DOHH2 (cell line): ENCODE data around the gene CACNA1D.

Experiments
- H3F3A ChIP-seq: fragments of 200-600 bp; sonication (generic), shearing (Covaris generic); 2 replicates; pipeline ENCODE4 v1.6.0; 2016; ENCODE audit warnings: antibody characterized with exemption, mild to moderate bottlenecking; ENCODE audit not compliant: control insufficient read depth, insufficient read depth
- H3K27ac ChIP-seq: fragments of 200-600 bp; sonication (generic); 2 replicates; pipeline ENCODE4 v1.5.1; 2014; ENCODE audit warnings: low read depth, mild to moderate bottlenecking, low read length, moderate library complexity
- H3K27me3 ChIP-seq: fragments of 200-600 bp; sonication (generic); 2 replicates; pipeline ENCODE4 v1.6.1; 2014; ENCODE audit warnings: mild to moderate bottlenecking, low read length, mixed read lengths; ENCODE audit not compliant: control insufficient read depth
- H3K36me3 ChIP-seq: fragments of 200-600 bp; sonication (generic); 2 replicates; pipeline ENCODE4 v1.6.1; 2014; ENCODE audit warnings: mild to moderate bottlenecking, low read length, moderate library complexity, mixed read lengths; ENCODE audit not compliant: control insufficient read depth
- H3K4me1 ChIP-seq: fragments of 200-600 bp; sonication (generic); 2 replicates; pipeline ENCODE4 v1.6.1; 2014; ENCODE audit warnings: mild to moderate bottlenecking, low read length, mixed read lengths; ENCODE audit not compliant: control insufficient read depth
- H3K4me2 ChIP-seq: fragments of 200-600 bp; sonication (generic); 2 replicates; pipeline ENCODE4 v1.6.0; 2014; ENCODE audit warnings: mild to moderate bottlenecking, low read length, moderate library complexity
- H3K4me3 ChIP-seq: fragments of 200-600 bp; sonication (generic); 2 replicates; pipeline ENCODE4 v1.5.1; 2014; ENCODE audit warnings: mild to moderate bottlenecking, low read length, mixed read lengths
- H3K79me2 ChIP-seq: fragments of 200-600 bp; sonication (generic); 2 replicates; pipeline ENCODE4 v1.6.1; 2014; ENCODE audit warnings: mild to moderate bottlenecking, low read length, mixed read lengths; ENCODE audit not compliant: control insufficient read depth
- H3K9me2 ChIP-seq: fragments of 200-600 bp; sonication (generic); replicated peaks from 2 replicates; pipeline ENCODE4 v1.6.1; 2014; ENCODE audit warnings: mild to moderate bottlenecking, low read length, mixed read lengths; ENCODE audit not compliant: control insufficient read depth
- H3K9me3 ChIP-seq: fragments of 200-600 bp; sonication (generic); 2 replicates; pipeline ENCODE4 v1.6.1; 2014; ENCODE audit warnings: antibody characterized with exemption, low read length, mixed read lengths; ENCODE audit not compliant: control insufficient read depth, insufficient read depth
- H4K20me1 ChIP-seq: fragments of 200-600 bp; sonication (generic); 2 replicates; pipeline ENCODE4 v1.6.0; 2014; ENCODE audit warnings: low read depth, mild to moderate bottlenecking, antibody characterized with exemption, low read length, moderate library complexity; ENCODE audit not compliant: control insufficient read depth, insufficient read depth
- CTCF ChIP-seq: fragments of 200-600 bp; sonication (generic); IDR thresholded peaks from one replicate; pipeline ENCODE4 v1.5.1; 2014; ENCODE audit warnings: antibody characterized with exemption, mild to moderate bottlenecking, low read depth, low read length; ENCODE audit not compliant: poor library complexity, severe bottlenecking
- EZH2phosphoT487 ChIP-seq: fragments of 200-600 bp; sonication (generic); IDR thresholded peaks from 2 replicates; pipeline ENCODE4 v1.6.1; 2017; ENCODE audit warnings: borderline replicate concordance, mild to moderate bottlenecking, antibody characterized with exemption, low read length, moderate library complexity, mixed read lengths

The CACNA1D gene

GRCh38 chr3:53828581-53828980 is 334.2 kb downstream of the CACNA1D start:
- H3F3A ChIP-seq = no peaks in the 10 kb centered on the region
- H3K4me3 ChIP-seq = no peak overlapping the region
- H3K9me2 ChIP-seq = no peaks in the 10 kb centered on the region
- no peaks in the 10 kb centered on the region for H3K4me1 ChIP-seq
- H4K20me1 ChIP-seq = no peaks in the 10 kb centered on the region
- no peaks in the 10 kb centered on the region for H3K79me2 ChIP-seq
- H3K36me3 ChIP-seq = no peaks in the 10 kb centered on the region
- H3K4me2 ChIP-seq = no peak overlapping the region
- H3K27ac ChIP-seq = no peak overlapping the region
- TF ChIP-seq EZH2phosphoT487 (no peak), CTCF (no peak)
- no peaks in the 10 kb centered on the region for H3K9me3 ChIP-seq
- H3K27me3 ChIP-seq = no peaks in the 10 kb centered on the region; the same call in 1 of the 2 replicates

DNA sequence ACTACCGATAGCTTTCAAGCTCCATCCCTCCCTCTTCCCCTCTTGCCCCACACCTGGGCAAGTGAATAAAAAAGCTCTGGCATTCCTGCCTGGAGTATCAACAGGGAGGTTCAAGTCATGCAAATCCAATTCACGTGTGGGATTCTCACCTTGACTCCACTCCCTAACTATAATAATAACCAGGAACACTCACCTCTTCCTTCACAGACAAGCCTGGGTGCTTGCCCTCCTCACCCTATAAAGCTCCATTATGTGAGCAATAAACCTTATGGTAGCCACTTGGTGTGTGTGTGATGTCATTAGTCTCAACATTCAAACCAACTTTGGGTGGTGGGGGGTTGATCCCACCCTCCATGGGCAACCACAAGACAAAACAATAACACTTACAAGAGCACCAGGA is 335.2 kb downstream of the CACNA1D start:
- Histone ChIP-seq H3K9me3 (no peaks in the 10 kb centered on the region), H3K36me3 (no peaks in the 10 kb centered on the region), H3K4me3 (no peak overlapping the region), H3K79me2 (no peaks in the 10 kb centered on the region), H3F3A (no peaks in the 10 kb centered on the region), H4K20me1 (no peaks in the 10 kb centered on the region), H3K27me3 (no peaks in the 10 kb centered on the region; the same call in 1 of the 2 replicates), H3K4me2 (no peak overlapping the region), H3K4me1 (no peaks in the 10 kb centered on the region), H3K27ac (no peak overlapping the region), H3K9me2 (no peaks in the 10 kb centered on the region)
- TF ChIP-seq EZH2phosphoT487 (no peak), CTCF (no peak)

- TF ChIP-seq EZH2phosphoT487 (no peak), CTCF (no peak)
- Histone ChIP-seq H3K79me2 (no peaks in the 10 kb centered on the region), H3K4me3 (no peak overlapping the region), H3K9me2 (no peaks in the 10 kb centered on the region), H3K9me3 (no peaks in the 10 kb centered on the region), H3F3A (no peaks in the 10 kb centered on the region), H3K27ac (no peak overlapping the region), H3K4me2 (no peak overlapping the region), H4K20me1 (no peaks in the 10 kb centered on the region), H3K4me1 (no peaks in the 10 kb centered on the region), H3K27me3 (no peaks in the 10 kb centered on the region; the same call in 1 of the 2 replicates), H3K36me3 (no peaks in the 10 kb centered on the region)
Observed at GRCh38 chr3:53830944-53831343, 336.5 kb downstream of the CACNA1D start.
